ENCODE measurements around the gene EYA3. TPM values are rescaled to one million over a fixed set of nuclear protein-coding genes. Genes with fewer than 3 reads are reported as not detected.

Gene EYA3
- total and polyA plus RNA-seq, 2 of the 8 experiments (the other 6 are each of a cell fraction or from before 2014, with no cell fraction given), result 15.0 to 33.9 TPM

DNA sequence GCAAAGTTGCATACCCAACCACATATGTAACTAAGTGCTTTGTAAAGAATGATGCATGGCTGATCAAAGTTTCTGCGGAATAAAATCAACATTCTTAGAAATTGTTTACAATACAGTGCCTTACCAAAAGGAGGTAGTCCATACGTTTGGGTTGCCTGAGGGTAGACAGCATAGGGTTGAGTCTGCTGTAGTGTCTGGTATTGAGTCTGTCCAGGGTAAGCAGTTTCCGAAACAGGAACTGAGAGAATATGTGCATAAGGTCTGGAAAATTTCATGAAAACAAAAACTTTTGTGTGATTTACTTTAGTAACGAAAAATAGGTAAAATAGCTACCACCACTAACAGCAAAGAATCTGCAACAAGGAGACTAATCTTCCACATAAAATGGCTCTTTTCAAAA is 53.0 kb downstream of the EYA3 start (continued):
- TF ChIP-seq, protein P1, sequence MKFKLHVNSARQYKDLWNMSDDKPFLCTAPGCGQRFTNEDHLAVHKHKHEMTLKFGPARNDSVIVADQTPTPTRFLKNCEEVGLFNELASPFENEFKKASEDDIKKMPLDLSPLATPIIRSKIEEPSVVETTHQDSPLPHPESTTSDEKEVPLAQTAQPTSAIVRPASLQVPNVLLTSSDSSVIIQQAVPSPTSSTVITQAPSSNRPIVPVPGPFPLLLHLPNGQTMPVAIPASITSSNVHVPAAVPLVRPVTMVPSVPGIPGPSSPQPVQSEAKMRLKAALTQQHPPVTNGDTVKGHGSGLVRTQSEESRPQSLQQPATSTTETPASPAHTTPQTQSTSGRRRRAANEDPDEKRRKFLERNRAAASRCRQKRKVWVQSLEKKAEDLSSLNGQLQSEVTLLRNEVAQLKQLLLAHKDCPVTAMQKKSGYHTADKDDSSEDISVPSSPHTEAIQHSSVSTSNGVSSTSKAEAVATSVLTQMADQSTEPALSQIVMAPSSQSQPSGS (IDR thresholded peaks at IDR 0.05; ENCODE audit: low read length), result no peak
- TF ChIP-seq PHF8 (conservative IDR thresholded peaks at IDR 0.05; ENCODE audit: low read depth, low read length) (no peak), RFX5 (IDR thresholded peaks at IDR 0.05; ENCODE audit: borderline replicate concordance, low read depth, low read length) (no peak), SAP30 (IDR thresholded peaks at IDR 0.05; ENCODE audit: insufficient read depth, insufficient replicate concordance, low read length) (no peak)

Data from H1 (cell line).